Natural killer cell (primary cell): ENCODE data around the gene PANK4. TPM values are rescaled to one million over a fixed set of nuclear protein-coding genes. Genes with fewer than 3 reads are reported as not detected.

ENCODE experiments used
- ATAC-seq, 3 donors: fragments of 150-1000 bp in 2 of 3; fragments of 200-7000 bp in 1 of 3; cut with Tn5 transposase; 1 replicate in 1 of 3; 2 replicates in 2 of 3; pipeline ENCODE4 v1.10.0; 2021; ENCODE audit warnings: mild to moderate bottlenecking in 2 of 3, moderate library complexity in 2 of 3
- DNase-seq, 2 donors: peaks; one replicate each; pipeline versions ENCODE4 v3.0.0 to v3.0.0-alpha.2; 2013 to 2021; ENCODE audit warnings: mixed read lengths in 1 of 2
- H3K27ac ChIP-seq: one replicate; pipeline ENCODE4 v1.5.1; 2013; ENCODE audit warnings: mild to moderate bottlenecking, low read length
- H3K27me3 ChIP-seq: one replicate; pipeline ENCODE4 v1.6.1; 2013; ENCODE audit warnings: low read length; ENCODE audit not compliant: control insufficient read depth, insufficient read depth
- H3K36me3 ChIP-seq: one replicate; pipeline ENCODE4 v1.6.1; 2013; ENCODE audit warnings: low read length; ENCODE audit not compliant: control insufficient read depth, insufficient read depth
- H3K4me1 ChIP-seq: one replicate; pipeline ENCODE4 v1.6.1; 2013; ENCODE audit warnings: low read length; ENCODE audit not compliant: control insufficient read depth, insufficient read depth
- H3K4me3 ChIP-seq: one replicate; pipeline ENCODE4 v1.5.1; 2013; ENCODE audit warnings: low read length
- H3K9me3 ChIP-seq: one replicate; pipeline ENCODE4 v1.6.1; 2013; ENCODE audit warnings: low read length; ENCODE audit not compliant: control insufficient read depth, insufficient read depth
- H3K27ac Mint-ChIP-seq, 2 donors: one replicate each; pipeline ENCODE4 v1.8.0; 2022; ENCODE audit warnings: mild to moderate bottlenecking in 2 of 2, mixed read lengths in 2 of 2, moderate library complexity in 1 of 2
- H3K27me3 Mint-ChIP-seq, 2 donors: one replicate each; pipeline ENCODE4 v1.8.0; 2022; ENCODE audit warnings: low read depth in 2 of 2, mixed read lengths in 2 of 2
- H3K36me3 Mint-ChIP-seq: one replicate; pipeline ENCODE4 v1.8.0; 2022; ENCODE audit warnings: mixed read lengths
- H3K4me1 Mint-ChIP-seq, 2 donors: one replicate each; pipeline ENCODE4 v1.8.0; 2022; ENCODE audit warnings: mixed read lengths in 2 of 2
- H3K4me3 Mint-ChIP-seq: one replicate; pipeline ENCODE4 v1.8.0; 2022; ENCODE audit warnings: mild to moderate bottlenecking, moderate library complexity, mixed read lengths
- H3K9me3 Mint-ChIP-seq, 2 donors: one replicate each; pipeline ENCODE4 v1.8.0; 2022; ENCODE audit warnings: mixed read lengths in 2 of 2
- WGBS: methylation state at CpG from one replicate; pipeline ENCODE4 v1.1.7; 2013; ENCODE audit warnings: missing lambda C conversion rate; ENCODE audit not compliant: insufficient coverage; 5-methylcytosine and 5-hydroxymethylcytosine counted together
- intact Hi-C: fragments of 100-400 bp; cut with micrococcal nuclease; formaldehyde crosslinking; loops from one replicate; pipeline ENCODE4 v1.14.2; 2022
- total RNA-seq, 4 donors: library from RNA; stranded (reverse); fragments of 120-200 nt in 1 of 4; gene quantifications; one replicate each; pipeline versions ENCODE4 v1.2.3 to v1.2.4, GENCODE V29; 2013 to 2022
- TF ChIP-seq, protein P1 (sequence below): fragments of 200-600 bp; IDR thresholded peaks from one replicate; pipeline ENCODE4 v1.8.0; 2022; ENCODE audit warnings: antibody characterized with exemption

Gene PANK4
- total RNA-seq, result 10 to 100 TPM; 48.2 to 75.7 (median 61.8) TPM
- 28.3 TPM for total RNA-seq (2013)

DNA sequence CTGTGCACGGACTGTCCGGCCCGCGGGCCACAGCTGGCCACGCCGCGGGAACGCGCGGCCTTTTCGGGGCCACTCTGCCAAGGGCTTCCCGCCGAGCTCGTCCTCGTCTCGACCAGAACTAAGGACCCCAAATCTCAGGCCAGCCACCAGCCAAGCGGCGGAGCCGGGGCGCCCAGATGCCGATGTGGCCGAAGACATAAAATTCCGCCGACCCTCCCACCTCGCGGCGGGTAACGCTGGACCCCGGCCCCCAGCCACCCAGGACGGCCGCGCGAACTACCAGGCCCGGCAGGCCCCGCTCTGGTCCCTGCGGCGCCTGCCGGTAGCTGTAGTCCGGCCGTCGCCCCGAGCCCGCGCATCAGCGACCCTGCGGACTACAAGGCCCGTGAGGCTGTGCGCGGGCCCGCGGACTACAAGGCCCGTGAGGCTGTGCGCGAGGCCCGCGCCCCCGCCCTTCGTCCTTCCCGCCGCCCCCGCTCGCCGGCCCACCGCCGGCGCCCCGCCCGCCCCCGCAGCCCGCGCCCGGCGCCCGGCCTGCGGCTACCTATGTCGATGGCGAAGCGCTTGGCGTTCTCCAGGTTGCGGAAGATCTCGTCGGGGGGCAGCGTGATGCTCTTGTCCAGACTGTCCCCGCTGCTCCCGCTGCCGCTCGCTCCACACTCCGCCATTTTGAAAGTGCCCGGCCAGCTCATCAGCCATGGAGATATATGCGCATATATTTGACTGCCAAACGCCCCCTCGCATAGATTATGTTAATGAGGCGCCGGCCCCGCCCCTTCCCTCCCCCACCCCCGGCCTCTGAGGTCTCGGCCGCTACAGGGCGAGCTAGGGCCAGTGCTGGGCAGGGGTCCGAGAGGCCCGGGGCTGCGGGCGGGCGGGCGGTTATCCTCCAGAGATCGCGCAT, at the start of gene PANK4:
PANK4 (minus strand) TSS at position 677 of the 904 bp plus-strand sequence; CDS start at position 668, 9 bp downstream.
- H3K4me3 Mint-ChIP-seq, result peak within 1 kb of the TSS; percentile 97
- intact Hi-C loops, result loop anchor here (1.0 to 5.0 kb wide), 2 partner anchors 21 to 61 kb away; partner anchors contain the start of gene PRXL2B
- Histone ChIP-seq H3K27me3 (peaks cover 21% of the 10 kb centered on the region), H3K4me3 (peak within 1 kb of the TSS; percentile 72), H3K27ac (peak within 1 kb of the TSS; percentile 62), H3K9me3 (no peaks in the 10 kb centered on the region), H3K4me1 (peaks cover 69% of the 10 kb centered on the region), H3K36me3 (peaks cover 8% of the 10 kb centered on the region)
- peak; percentile 91 to 98 (median 93) for ATAC-seq
- DNase-seq, result peak; percentile 88 to 95
- no peaks in the 10 kb centered on the region for H3K36me3 Mint-ChIP-seq
- H3K27me3 Mint-ChIP-seq, result peaks cover 0 to 9% of the 10 kb centered on the region in 2 donors
- H3K27ac Mint-ChIP-seq, result peak within 1 kb of the TSS; percentile 89 to 93
- WGBS, result under 1% methylated on average over 103 of the region's 107 CpGs
- TF ChIP-seq, protein P1, sequence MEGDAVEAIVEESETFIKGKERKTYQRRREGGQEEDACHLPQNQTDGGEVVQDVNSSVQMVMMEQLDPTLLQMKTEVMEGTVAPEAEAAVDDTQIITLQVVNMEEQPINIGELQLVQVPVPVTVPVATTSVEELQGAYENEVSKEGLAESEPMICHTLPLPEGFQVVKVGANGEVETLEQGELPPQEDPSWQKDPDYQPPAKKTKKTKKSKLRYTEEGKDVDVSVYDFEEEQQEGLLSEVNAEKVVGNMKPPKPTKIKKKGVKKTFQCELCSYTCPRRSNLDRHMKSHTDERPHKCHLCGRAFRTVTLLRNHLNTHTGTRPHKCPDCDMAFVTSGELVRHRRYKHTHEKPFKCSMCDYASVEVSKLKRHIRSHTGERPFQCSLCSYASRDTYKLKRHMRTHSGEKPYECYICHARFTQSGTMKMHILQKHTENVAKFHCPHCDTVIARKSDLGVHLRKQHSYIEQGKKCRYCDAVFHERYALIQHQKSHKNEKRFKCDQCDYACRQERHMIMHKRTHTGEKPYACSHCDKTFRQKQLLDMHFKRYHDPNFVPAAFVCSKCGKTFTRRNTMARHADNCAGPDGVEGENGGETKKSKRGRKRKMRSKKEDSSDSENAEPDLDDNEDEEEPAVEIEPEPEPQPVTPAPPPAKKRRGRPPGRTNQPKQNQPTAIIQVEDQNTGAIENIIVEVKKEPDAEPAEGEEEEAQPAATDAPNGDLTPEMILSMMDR, result no peak
- no peaks in the 10 kb centered on the region for H3K9me3 Mint-ChIP-seq
- peaks cover 24 to 43% of the 10 kb centered on the region in 2 donors for H3K4me1 Mint-ChIP-seq

GRCh38 chr1:2574350-2574749, 48.0 kb upstream of the PANK4 start:
- no peaks in the 10 kb centered on the region for H3K36me3 ChIP-seq
- H3K4me1 Mint-ChIP-seq, result peaks cover 8 to 13% of the 10 kb centered on the region in 2 donors
- H3K36me3 Mint-ChIP-seq, result no peaks in the 10 kb centered on the region
- no peak for ATAC-seq
- no peak overlapping the region for H3K27ac Mint-ChIP-seq
- H3K4me3 Mint-ChIP-seq, result no peak overlapping the region
- no peaks in the 10 kb centered on the region for H3K27me3 ChIP-seq
- DNase-seq, result no peak
- intact Hi-C loops, result no loop called here
- TF ChIP-seq, protein P1, result no peak
- 84% methylated on average over 8 of the region's 9 CpGs for WGBS
- H3K9me3 ChIP-seq, result peaks cover 3% of the 10 kb centered on the region
- peaks cover 40% of the 10 kb centered on the region for H3K4me1 ChIP-seq
- no peak overlapping the region for H3K27ac ChIP-seq
- no peak overlapping the region for H3K4me3 ChIP-seq
- no peaks in the 10 kb centered on the region for H3K9me3 Mint-ChIP-seq
- H3K27me3 Mint-ChIP-seq, result no peaks in the 10 kb centered on the region

- no peaks in the 10 kb centered on the region for H3K9me3 Mint-ChIP-seq
- no peak overlapping the region for H3K27ac ChIP-seq
- no peaks in the 10 kb centered on the region for H3K36me3 ChIP-seq
- intact Hi-C loops, result no loop called here
- no peak overlapping the region for H3K4me3 Mint-ChIP-seq
- DNase-seq (no peak), ATAC-seq (no peak)
- H3K27ac Mint-ChIP-seq, result no peak overlapping the region
- H3K4me1 Mint-ChIP-seq, result peaks cover under 1 to 5% of the 10 kb centered on the region in 2 donors
- TF ChIP-seq, protein P1, result no peak
- H3K4me3 ChIP-seq, result no peak overlapping the region
- H3K4me1 ChIP-seq, result peaks cover 31% of the 10 kb centered on the region
- H3K27me3 ChIP-seq, result no peaks in the 10 kb centered on the region
- 96% methylated on average over 8 of the region's 8 CpGs for WGBS
- peaks cover 3% of the 10 kb centered on the region for H3K9me3 ChIP-seq
- no peaks in the 10 kb centered on the region for H3K36me3 Mint-ChIP-seq
- no peaks in the 10 kb centered on the region for H3K27me3 Mint-ChIP-seq
Observed at GRCh38 chr1:2573250-2573920, 47.0 kb upstream of the PANK4 start.
